ENCODE data around the gene NTSR2. TPM values are rescaled to one million over a fixed set of nuclear protein-coding genes. Genes with fewer than 3 reads are reported as not detected.
A peak's percentile ranks its signal among the peaks of the same experiment; 100 is the strongest.

NTSR2 gene
- total and polyA plus RNA-seq, 10 of the 15 experiments (the other 5 are each of a cell fraction or from before 2014, with no cell fraction given): not detected

DNA sequence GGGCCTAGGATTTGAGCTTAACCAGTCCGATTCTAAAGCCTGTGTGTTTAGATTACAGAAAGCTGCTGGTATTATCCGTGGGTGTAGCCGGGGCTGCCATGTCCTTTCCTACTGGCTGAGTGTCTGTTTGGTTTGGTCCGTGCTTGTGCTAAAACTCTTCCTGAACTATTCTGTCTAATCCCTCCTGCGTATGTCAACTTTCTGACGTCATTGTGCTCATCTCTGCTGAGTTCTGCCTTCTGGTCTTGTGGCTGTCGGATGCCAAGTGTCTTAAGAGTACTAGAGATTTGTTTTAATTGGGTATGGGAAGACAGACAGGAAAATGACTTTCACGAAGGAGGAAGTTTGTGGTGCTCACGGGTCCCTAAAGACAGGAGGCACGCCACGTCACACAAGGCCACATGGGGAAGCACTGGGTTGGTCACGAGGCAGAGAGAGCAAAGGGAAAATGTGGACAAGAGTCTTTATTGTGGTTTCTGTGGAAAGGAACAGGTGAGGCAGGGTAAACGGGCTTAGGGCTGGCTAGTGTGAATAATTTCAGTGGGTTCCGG, 31.8 kb upstream of the NTSR2 start:
- peak; percentile 70 for ATAC-seq
- in situ Hi-C loops (cut with MboI): no loop called here
- no peak overlapping the region for H2AFZ ChIP-seq (ENCODE audit: control insufficient read depth, low read depth, low read length)
- no TSS peak for BruUV-seq (replicated peaks)
- POLR2A ChIA-PET: no interaction called here
- no peak for FAIRE-seq
- H3K27me3 ChIP-seq (replicated peaks in 1 of 2; ENCODE audit: control insufficient read depth in 2 of 2, insufficient read depth in 2 of 2, low read length in 1 of 2): peaks cover 0 to 4% of the 10 kb centered on the region in 2 experiments; a peak in 1 of 4 replicates
- H3K36me3 ChIP-seq (ENCODE audit: control insufficient read depth in 2 of 2, insufficient read depth in 2 of 2, low read length in 1 of 2): no peaks in the 10 kb centered on the region
- intact Hi-C loops (cut with micrococcal nuclease; ENCODE audit: unreplicated experiment): no loop called here
- H3K27ac ChIP-seq (ENCODE audit: control insufficient read depth, insufficient read depth): no peak overlapping the region
- H4K20me1 ChIP-seq (ENCODE audit: control insufficient read depth, insufficient read depth): no peaks in the 10 kb centered on the region
- H3K4me1 ChIP-seq (ENCODE audit: control insufficient read depth, insufficient read depth, low read length): no peaks in the 10 kb centered on the region
- H3K4me3 ChIP-seq: no peak overlapping the region
- H3K4me2 ChIP-seq (ENCODE audit: control insufficient read depth, insufficient read depth): no peak overlapping the region
- CTCF ChIA-PET: interaction anchor here (1.6 to 16.6 kb wide), 2 partner anchors 42 to 79 kb away, joined by 6 to 353 read pairs; no protein-coding TSS in a partner anchor
- SMC1A ChIA-PET (ENCODE audit: uncharacterized antibody, unreplicated experiment): interaction anchor here (1.5 kb wide), 1 partner anchor 18 kb away, joined by 3 read pairs; no protein-coding TSS in a partner anchor
- DNase-seq (ENCODE audit: low read depth, low spot score): peak; percentile 13
- 31% methylated on average over 14 of the region's 14 CpGs for WGBS (ENCODE audit: insufficient coverage, insufficient replicate concordance, low lambda C conversion rate, missing lambda C conversion rate)
- no peak overlapping the region for H3K9ac ChIP-seq (ENCODE audit: control insufficient read depth, insufficient read depth, low read length)
- no peaks in the 10 kb centered on the region; the same call in 2 of the 3 replicates for H3K9me3 ChIP-seq (replicated peaks; ENCODE audit: control insufficient read depth, insufficient read depth, low read length)
- RAD21 ChIA-PET (ENCODE audit: unreplicated experiment): no interaction called here
- no peaks in the 10 kb centered on the region for H3K79me2 ChIP-seq (ENCODE audit: control insufficient read depth, insufficient read depth, low read length)
- TF ChIP-seq SREBF1 (IDR thresholded peaks at IDR 0.05; ENCODE audit: low read length) (no peak), MTA2 (IDR thresholded peaks at IDR 0.05; ENCODE audit: low read depth) (0 out of 2 replicates have a peak, but pooled peaks have one; percentile 37), HCFC1 (IDR thresholded peaks at IDR 0.05; ENCODE audit: low read length) (no peak), NR2C2 (IDR thresholded peaks at IDR 0.05; ENCODE audit: borderline replicate concordance, control insufficient read depth, insufficient read length, low read depth) (no peak), ATF7 (IDR thresholded peaks at IDR 0.05; ENCODE audit: low read depth) (peak; percentile 91), EZH2 (IDR thresholded peaks at IDR 0.05; ENCODE audit: borderline replicate concordance, control insufficient read depth, low read depth, low read length) (no peak), NRF1 (conservative IDR thresholded peaks at IDR 0.05; ENCODE audit: low read depth, low read length) (no peak), BHLHE40 (IDR thresholded peaks at IDR 0.05; ENCODE audit: borderline replicate concordance in 1 of 2, low read depth in 2 of 2, low read length in 1 of 2) (peak; percentile 17 to 58; a peak in 3 of 4 replicates), KDM1A (IDR thresholded peaks at IDR 0.05; ENCODE audit: borderline replicate concordance) (no peak), MYB (IDR thresholded peaks at IDR 0.05; ENCODE audit: borderline replicate concordance, low read depth, low read length) (no peak), MYC (IDR thresholded peaks at IDR 0.05; ENCODE audit: insufficient read depth, insufficient read length, insufficient replicate concordance, low read length, severe bottlenecking) (no peak), ZNF384 (IDR thresholded peaks at IDR 0.05; ENCODE audit: borderline replicate concordance, low read depth, low read length) (no peak), CHD1 (IDR thresholded peaks at IDR 0.05; ENCODE audit: low read depth, low read length) (no peak), GABPA (IDR thresholded peaks at IDR 0.05; ENCODE audit: low read depth) (no peak), IKZF1 (conservative IDR thresholded peaks at IDR 0.05) (peak; percentile 53)
- TF ChIP-seq, protein P1, sequence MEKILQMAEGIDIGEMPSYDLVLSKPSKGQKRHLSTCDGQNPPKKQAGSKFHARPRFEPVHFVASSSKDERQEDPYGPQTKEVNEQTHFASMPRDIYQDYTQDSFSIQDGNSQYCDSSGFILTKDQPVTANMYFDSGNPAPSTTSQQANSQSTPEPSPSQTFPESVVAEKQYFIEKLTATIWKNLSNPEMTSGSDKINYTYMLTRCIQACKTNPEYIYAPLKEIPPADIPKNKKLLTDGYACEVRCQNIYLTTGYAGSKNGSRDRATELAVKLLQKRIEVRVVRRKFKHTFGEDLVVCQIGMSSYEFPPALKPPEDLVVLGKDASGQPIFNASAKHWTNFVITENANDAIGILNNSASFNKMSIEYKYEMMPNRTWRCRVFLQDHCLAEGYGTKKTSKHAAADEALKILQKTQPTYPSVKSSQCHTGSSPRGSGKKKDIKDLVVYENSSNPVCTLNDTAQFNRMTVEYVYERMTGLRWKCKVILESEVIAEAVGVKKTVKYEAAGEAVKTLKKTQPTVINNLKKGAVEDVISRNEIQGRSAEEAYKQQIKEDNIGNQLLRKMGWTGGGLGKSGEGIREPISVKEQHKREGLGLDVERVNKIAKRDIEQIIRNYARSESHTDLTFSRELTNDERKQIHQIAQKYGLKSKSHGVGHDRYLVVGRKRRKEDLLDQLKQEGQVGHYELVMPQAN (conservative IDR thresholded peaks at IDR 0.05): no peak
- TF ChIP-seq, protein P2, sequence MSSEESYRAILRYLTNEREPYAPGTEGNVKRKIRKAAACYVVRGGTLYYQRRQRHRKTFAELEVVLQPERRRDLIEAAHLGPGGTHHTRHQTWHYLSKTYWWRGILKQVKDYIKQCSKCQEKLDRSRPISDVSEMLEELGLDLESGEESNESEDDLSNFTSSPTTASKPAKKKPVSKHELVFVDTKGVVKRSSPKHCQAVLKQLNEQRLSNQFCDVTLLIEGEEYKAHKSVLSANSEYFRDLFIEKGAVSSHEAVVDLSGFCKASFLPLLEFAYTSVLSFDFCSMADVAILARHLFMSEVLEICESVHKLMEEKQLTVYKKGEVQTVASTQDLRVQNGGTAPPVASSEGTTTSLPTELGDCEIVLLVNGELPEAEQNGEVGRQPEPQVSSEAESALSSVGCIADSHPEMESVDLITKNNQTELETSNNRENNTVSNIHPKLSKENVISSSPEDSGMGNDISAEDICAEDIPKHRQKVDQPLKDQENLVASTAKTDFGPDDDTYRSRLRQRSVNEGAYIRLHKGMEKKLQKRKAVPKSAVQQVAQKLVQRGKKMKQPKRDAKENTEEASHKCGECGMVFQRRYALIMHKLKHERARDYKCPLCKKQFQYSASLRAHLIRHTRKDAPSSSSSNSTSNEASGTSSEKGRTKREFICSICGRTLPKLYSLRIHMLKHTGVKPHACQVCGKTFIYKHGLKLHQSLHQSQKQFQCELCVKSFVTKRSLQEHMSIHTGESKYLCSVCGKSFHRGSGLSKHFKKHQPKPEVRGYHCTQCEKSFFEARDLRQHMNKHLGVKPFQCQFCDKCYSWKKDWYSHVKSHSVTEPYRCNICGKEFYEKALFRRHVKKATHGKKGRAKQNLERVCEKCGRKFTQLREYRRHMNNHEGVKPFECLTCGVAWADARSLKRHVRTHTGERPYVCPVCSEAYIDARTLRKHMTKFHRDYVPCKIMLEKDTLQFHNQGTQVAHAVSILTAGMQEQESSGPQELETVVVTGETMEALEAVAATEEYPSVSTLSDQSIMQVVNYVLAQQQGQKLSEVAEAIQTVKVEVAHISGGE (CRISPR knock-in tag; IDR thresholded peaks at IDR 0.05): no peak
- TF ChIP-seq, protein P3, sequence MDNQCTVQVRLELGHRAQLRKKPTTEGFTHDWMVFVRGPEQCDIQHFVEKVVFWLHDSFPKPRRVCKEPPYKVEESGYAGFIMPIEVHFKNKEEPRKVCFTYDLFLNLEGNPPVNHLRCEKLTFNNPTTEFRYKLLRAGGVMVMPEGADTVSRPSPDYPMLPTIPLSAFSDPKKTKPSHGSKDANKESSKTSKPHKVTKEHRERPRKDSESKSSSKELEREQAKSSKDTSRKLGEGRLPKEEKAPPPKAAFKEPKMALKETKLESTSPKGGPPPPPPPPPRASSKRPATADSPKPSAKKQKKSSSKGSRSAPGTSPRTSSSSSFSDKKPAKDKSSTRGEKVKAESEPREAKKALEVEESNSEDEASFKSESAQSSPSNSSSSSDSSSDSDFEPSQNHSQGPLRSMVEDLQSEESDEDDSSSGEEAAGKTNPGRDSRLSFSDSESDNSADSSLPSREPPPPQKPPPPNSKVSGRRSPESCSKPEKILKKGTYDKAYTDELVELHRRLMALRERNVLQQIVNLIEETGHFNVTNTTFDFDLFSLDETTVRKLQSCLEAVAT (IDR thresholded peaks at IDR 0.05): 0 out of 2 replicates have a peak, but pooled peaks have one; percentile 53
